Stimulated activated CD4-positive, alpha-beta T cell treated with anti-CD3 and anti-CD28 coated beads, TNF-alpha, amount 100 ng/mL, for 4 hours (primary cell): ENCODE results near the gene NFIA.

Experiments used
- DNase-seq, 3 experiments: peaks; one replicate each; pipeline ENCODE4 v3.0.0-alpha.2; 2020; ENCODE audit warnings: low read depth in 3 of 3

The NFIA gene

DNA sequence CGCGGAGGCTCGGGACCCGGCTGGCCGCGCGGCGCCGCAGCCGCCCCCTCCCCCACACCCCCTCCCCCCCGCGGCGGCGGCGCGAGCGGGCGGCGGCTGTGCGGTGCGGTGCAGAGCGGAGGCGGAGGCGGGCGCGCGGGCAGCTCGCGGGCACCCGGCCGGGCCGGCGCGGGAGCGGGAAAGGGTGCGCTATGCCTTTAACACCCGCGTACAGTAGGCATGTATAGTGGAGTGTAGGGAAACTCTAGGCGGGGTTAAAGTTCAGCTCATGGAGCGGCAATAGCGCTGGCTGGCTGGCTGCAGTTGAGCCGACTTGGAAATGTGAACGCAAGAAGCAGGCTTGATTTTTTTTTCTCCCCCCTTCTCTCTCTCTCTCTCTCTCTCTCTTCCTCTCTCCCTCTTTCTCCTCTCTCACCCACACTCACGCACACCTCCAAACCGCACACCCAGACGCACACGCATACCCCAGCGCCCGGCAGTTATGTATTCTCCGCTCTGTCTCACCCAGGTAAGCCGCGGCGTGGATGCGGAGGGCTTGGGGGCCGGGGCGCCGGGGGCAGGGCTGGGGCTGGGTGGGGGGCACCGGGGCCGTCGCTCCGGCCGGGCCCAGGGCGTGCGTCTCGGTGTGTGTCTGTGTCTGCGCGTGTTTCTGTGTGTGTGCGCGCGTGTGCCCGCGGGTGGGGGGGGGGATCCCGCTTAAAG is at the start of gene NFIA:
TSS of gene NFIA (plus strand) at position 251 of the 702 bp plus-strand sequence.
- DNase-seq, result peak in 1 of 3 experiments; percentile 19

DNA sequence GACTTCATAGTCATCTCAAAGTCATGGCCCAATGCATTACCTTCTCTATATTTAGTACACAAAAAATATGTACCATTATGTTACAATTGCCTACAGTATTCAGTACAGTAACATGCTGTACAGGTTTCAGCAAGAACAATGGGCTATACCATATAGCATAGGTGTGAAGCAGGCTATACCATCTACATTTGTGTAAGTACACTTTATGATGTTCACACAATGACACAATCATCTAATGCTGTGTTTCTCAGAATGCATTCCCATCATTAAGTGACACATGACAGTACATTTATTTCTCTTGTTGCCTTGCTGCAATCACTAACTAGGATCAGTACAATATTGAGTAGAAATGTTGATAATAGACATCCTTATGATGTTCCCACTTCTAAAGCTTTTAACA is 46.5 kb upstream of the NFIA start:
- DNase-seq, result no peak

DNA sequence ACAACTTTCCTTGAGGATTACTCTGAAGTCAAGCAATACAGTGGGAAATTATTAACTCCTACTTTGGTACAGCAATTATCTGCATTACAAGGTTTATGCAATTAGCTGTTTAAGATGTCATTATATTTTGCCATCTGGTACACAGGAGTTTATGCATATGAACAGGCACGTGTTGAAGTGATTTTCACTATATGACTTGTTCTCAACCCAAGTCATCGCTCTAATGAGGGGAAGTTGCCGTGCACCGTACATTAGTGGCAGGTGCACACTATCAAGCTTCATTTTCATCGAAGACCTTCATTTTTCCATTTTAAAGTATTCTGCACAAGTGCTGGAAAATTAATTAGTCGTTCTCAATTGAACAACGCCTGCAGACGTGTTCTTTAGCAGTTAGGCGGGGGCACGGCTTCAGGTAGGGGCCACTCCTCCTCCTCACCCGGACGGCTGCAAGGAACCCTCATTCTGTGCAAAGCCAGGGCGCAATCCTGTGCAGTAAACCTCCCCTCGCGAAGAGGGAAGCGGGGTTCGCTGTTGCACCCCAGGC is 39.8 kb upstream of the NFIA start:
- no peak for DNase-seq

DNA sequence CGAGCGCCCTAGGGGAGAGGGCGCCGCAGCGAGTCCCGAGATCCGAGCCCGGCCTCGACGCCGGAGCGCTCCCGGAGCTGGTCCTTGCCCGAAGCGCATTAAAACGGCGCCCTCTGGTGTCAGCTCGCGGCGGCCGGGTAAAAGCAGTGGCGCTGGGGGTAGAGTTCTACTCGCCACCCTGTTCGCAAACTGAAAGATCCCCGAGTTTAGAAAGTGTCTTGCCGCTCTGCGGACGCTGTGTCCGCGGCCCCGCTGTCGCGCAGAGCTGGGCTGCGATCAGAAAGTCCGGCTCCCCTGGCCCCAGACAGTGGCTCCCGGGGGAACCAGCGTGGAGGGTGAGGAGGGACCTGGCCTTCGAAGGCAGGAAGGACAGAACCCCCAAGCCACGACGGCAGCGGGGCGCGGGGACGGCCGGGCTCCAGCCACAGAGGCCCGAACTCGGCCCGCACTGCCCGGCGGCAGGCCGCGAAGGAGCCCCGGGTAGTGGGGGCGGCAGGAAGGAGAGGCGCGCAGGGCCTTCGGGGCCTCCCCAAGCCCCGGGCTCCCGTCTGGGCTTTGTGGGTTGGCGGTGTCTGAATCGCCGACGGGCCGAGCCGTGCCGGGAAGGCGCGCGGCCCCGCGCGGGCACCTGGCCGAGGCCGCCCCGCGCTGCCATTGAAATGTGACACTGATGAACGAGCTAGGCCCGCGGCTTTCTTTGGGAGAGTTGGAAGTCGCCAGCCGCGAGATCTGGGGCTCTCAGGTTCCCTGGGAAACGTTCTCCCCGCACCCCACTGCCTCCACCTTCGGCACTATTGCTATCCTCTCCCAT is 39.1 kb upstream of the NFIA start:
- peak; percentile 69 to 72 (median 71) for DNase-seq

DNA sequence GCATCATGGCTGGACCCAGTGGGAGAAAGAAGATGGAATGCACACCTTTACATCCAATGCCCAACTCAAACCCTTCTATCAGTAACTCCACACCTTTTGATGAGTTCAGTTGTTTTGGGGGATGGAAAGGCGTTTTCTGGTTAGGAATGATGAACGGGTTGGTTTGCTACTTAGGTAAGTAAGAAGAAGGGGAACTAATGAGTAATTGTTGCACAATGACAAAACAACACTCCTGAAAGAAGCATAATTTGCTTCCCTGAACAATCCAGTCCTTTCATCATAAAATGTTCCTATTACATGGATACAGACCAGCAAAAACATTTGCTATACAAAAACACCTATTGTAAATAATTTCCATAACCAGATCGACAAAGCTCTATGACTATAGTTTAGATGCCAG is 35.9 kb upstream of the NFIA start:
- DNase-seq, result no peak

DNA sequence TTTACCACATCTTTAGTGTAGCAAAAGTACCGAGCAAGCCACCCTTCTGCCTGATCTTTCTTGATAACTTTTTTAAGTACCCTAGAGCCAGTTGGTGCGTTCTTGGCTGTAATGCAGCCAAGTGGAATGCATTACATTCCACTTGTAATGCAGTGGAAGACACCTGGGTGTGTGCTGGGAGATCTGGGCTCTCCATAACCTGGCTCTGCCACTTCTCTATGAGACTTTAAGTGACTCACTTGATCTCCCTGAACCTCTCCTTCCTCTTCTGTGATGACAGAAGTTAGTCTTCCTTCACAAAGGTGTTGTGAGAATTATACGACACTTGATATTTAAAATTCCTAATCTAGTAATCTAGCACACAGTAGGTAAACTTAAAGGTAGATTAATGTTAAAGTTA is 35.3 kb upstream of the NFIA start:
- DNase-seq, result no peak

DNA sequence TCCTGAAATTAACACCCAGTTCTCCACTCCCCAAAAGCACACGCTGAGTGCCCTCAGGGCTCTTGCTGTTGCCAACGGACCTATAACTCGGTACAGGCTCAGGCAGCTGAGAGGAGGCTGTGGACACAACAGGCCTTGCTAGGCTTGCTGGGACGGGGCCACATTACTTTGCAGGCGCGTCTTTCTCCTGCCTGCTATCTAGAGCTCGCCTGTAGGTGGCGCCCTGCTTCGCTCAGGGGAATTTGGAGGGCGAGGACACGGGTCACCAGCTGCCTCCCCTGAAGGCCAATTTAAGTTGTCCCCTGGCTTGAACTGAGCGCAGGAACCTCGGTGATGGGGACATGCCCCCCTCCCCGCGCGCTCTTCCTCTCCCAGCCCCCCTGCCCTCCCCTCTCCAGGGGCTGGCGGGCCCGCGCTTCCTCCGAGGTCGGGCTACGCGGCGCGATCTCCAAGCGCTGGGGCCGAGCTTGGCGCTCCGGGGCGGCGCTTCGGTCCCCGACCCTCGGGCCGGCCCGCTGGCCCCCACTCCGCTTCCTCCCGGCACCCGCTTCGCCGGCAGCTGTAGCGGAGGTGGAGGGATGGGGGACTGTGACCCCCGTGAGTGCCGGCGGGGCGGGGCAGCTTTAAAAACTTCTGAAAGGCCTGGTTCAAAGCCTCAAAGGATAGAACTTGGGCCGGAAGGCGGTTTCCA is 32.4 kb upstream of the NFIA start:
- peak; percentile 76 to 82 (median 80) for DNase-seq

DNA sequence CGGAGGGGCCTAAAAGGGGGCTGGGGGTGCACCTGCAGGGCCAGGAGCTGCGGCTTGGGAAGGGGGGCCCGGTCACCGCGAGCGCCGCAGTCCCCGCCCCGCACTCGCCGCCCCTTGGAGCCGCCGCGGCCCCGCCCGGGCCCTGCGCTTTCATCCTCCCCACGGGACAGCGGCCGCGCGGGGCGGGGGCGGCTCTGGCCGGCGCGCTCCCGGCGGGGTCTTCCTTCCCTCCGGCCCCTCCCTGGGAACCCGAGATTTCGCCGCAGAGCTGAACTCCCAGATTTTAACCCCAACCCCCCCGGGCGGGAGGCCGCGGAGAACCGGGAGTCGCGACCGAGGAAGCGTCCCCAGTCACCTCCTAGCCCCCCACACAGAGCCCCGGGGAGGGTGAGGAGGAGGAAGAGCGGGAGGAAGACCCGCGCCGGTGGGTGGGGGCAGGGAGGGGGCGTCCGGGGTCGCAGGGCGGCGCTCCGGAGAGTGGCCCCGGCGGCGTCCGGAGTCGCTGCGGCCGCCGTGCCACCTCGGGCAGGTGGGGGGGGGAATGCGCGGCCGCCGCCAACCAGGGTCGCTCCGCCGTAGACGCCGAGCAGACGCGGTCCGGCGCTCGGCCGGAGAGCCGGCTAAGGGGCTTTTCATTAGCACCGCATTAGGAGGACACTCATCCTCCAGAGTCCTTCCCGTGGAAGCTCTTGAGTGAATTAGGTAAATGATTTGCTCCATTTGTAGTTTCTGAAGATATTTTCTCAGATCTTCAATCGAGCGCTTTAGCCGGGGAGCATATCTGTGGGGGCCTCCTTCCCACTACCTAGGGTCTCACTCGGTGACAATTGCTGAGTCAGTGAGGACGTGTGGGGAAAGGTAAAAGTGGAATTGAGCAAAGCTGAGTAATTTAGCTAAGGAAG is 31.6 kb upstream of the NFIA start:
- DNase-seq, result no peak

DNA sequence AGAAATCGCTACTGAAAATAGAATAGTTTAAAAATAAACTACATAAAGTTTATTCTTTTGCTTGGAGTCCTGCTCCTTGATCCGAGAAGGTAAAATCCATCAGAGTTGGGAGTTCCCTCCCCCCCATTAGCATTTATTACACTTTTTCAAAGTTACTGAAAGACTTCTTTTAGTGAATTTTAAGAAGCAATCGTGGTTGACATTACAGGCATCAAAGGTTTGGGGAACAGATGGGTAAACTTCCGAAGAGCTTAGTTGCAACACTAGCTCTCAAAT is 31.0 kb upstream of the NFIA start:
- DNase-seq, result no peak

DNA sequence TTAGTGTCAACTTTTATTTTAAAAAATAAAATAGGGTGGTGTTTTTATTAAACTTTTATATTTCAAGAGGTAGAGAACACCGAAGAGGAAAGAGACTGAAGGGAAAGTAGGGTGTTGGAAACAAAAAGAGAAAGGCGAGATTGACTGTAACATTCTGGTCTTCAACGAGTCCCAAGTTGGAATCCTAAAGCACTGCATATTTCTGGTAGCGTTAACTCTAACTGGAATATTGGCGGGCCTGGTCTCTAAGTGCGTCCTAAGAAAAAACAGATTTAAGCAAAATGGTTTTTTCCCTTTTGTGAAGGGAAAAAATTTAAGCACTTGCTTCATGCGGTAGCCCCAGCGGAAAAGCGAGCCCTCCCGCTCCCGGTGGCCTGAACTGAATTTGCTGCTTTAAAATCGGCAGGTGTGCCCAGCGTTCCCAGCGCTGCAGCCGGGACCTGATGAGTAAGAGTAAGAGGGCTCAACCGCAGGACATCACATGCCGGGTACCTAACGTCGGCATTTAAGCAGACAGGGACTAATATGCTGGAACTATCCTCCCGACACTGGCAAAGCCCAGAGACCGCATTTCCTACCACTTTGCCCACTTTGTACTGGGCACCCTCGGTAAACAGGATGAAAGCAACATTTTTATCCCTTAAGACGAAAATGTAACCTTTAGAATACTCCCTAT is 30.5 kb upstream of the NFIA start:
- DNase-seq, result no peak

DNA sequence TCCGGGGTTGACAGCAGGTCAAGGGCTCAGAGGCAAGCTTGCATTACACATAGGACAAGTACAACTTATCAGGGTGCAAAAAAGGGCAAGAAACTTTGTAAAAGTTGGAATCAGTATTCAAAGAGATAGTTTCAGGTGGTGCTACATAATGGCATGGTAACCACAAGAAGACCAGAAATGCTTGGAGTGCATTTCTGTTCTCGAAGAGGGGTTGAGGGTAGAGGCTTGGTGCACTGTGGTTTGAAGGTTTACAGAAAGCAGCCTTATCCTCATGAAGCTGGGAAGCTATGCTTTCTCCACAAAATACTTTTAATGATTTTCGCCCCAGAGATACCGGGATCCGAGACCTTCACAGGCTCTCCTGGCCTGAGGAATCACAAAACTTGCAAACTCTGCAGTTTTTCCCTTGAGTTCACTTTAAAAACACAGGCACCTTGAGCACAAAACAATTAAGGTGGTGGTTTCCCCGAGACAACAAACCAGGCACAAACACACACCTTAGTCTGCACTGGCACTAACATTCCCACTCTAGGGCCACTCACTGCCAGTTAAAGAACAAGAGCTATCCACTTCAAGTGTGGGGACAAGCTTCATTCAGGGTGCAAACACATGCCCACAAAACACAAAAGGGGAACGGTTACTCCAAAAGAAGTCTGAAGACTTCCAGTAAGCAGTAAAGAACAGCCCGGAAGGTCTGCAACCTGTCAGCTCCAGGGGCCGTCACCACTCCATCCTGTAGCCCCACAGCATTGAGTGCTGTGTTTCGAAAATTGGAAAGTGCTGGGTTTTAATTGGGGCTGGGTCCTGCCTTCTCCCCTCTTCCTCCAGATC is 29.8 kb upstream of the NFIA start:
- no peak for DNase-seq

DNA sequence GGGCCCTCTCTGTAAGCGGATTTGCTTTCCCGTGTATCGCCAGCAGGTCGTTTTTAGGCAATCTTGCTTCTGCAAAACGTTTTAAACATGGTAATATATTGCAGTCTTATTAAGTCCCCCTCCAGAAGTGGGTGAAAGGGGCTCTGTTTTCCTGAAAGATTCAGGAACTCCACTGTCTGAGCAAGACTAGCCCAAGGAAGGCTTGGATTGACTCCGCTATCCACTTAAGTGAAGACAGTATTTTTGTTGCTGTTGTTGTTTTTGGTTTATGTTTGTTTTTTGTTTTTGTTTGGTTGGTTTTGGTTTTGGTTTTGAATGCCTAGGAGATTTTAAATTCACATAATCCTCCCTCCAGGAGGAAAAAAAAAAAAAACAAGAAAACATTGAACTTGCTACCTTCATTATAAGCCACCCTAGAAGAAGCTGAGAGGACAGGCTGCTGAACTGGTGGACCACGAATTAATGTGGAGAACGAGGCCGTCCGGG is 29.1 kb upstream of the NFIA start:
- no peak for DNase-seq

DNA sequence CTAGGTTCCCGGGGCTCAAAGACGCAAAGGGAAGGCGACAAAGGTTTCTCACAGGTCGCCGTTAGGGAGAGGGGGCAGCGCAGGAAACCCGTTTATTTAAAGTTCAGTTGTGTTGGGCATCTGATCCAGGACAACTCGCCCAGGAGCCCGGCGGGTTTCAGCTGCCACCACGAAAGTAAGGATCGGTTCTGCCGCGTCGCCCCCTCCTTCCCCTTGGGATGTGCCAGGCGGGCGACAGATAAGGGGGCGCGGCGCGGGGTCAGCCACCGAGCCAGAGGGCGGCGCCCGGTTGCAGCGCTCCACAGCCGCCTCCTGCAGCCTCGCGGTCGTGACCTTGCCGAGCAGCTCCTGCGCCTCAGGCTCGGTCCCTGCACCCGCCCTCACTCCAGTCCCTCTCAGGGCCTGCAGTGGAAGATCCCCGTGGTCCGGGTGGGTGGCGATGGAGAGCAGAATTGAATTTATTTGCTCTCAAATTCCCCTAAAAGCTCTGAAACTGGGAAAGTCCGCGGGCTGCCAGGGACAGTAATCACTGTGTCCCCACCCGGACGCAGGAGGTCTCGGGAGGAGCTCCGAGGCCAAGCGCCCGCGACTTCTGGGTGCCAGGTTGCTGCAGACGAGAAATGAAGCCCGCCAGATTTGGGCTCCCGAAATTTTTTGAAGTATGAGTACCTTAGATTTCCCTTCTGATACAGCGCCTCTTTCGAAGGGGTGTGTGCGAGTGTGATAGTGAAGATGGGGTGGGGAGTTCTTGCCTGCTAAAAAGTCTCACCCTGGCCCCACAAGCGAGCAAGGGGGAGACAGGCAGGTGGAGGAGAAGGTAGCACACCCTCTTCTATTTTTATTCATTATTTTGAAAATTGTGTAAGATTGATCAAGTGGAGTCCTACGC is 28.4 kb upstream of the NFIA start:
- no peak for DNase-seq

DNA sequence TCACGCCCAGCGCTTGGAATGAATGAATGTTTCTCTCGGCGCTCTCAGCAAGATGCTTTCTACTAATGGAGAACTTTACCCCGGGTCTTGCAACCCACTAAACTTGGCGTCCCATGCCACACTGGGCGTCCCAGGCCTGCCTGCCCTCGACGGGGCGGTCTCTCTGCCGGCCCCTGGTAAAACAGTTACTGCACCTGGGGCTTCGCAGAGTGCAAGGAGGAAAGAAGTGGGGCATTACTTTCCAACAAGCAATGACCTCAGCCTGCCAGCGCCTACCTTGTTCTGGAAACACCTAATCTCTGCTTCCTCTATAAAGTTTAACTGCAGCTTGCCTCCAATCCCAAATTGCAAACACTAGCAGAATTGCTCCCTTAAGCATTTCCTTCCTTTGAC is 27.8 kb upstream of the NFIA start:
- no peak for DNase-seq

DNA sequence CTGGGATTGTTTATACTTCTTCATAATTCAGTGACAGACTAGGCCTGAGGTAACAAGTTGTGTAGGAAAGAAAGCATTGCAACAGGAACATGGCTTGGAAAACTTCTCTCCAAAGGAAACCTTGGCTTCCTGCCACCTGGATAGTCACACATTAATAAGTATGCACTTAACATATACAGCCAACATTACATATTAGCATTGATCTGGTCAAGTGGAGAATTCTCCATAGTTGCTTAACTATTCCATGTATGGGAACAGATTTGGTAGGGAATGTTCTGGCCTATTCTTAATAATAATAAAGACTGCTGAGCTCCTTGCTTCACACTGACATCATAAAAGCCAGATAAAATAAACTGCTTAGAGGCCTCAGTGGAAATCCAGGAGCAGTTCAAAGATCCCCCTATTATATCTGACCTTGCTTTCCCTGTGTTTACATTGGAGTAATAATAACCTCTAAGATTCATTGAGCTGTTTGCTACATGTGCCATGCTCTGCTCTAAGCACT is 27.2 kb upstream of the NFIA start:
- DNase-seq, result no peak

DNA sequence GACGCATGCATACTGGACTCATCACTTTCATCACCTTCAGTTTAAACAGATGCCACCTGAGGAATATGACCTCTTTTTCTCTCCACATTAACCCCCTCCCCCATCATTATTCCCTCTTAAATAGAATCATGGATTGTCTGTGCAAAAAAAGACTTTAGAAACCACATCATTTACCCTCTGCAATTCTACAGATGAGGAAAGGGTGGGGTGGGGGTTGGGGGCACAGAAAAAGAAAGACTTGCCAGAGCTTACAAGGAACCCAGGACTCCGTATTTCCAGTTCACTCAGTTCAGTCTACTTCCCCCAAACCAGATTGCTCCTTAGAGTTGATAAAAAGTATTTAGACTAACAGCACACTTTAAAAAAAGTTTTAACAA is 26.2 kb upstream of the NFIA start:
- no peak for DNase-seq

DNA sequence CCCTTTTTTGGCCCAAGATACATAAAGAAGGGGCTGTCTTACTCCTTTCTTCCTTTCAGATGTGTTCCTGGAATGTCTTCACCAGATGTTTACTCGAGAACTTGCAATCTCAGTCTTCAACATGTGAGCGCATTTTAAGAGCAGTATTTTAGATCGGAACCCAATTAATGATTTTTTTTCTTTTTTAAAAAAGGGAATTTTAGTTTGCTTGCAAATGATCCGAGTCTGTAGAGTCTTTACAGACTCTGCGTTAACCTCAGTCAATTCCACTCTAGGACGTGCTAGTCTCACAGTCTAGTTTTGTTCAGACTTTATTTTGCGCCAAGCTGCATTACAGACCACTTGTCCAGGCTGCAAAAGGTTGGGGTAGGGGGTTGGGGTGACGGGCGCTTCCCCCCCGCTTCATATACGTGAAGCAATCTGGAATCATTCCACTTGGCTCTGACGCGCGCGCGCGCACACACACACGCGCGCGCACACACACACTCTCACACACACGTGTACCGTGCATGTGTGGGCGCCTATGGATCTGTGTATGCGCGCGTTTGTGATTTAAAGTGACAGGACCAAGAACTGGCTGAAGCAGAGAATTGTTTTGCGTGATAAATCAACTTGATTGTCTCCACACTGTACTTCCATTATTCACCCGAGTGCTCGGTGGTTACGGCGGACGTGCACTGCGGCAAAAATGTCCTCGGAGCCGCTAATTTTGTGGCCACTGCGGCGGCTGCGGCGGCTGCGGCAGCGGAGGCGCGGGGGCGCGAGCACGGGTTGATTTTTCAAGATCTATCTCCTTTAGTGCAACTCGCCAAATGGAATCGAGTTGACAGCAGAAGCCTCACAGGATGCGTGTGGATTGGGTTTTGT is 25.6 kb upstream of the NFIA start:
- no peak for DNase-seq
